Stimulated activated naive CD4-positive, alpha-beta T cell (primary cell): Measurements from ENCODE around the gene RFPL2.
"Not testable (repeated sequence)": the region's sequence is repeated elsewhere in the genome, so short reads cannot be mapped to it uniquely, and the experiment has no call there.

Experiments
- DNase-seq, 6 experiments: peaks; one replicate each; lab custom pipeline; 2025; lab: John Stamatoyannopoulos, UW

RFPL2 gene

DNA sequence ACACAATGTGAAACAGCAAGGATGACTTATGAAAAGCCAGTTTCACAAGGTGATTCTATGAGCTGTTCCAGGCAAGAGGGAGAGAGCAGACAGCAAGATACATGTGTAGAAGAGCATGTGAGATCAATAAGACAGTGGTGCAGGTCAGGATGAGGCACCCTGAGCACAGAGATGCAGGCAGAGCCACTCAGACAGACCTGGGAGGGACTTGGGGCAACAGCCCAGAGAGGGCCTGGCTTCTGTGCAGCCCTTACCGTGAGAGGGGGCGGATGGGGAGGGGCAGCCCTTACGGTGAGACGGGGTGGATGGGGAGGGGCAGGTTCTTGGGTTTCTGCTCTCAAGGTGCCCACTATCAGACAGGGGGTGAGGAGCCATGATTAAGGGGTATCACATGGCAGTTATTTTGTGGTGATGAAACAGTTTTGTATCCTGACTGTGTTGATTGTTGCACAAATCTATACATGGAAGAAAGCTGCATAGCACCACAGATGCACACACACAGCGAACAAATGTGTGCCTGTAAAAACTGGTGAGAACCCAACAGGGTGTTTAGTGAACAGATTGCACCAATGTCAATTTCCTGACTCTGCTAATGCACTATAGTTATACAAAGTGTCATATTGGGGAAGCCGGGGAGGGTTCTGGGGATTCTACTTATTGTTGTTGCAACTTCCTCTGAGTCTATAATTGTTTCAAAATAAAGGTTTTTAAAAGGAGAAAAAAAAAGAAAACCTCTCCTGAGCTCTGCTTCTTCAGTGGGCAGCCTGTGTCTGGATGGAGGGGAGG, 40.6 kb downstream of the RFPL2 start:
- DNase-seq: no peak

DNA sequence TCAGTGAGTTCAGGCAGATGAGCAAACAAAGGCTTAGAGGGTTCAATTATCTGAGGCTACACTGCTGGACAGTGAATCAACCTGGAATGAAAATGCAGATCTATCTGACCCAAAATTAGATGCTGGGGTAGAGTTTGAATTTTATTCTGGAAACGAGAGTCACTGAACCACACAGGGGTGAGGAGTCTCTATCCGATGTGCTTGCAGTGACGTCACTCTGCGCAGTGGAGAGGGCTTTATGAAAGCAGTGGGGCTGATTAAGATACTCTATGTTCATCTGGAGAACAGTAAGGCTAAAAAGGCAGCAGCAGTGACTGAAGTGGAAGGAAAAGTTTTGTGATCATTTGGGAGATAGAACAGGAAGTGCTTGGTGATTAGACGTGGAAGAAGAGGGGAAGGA, 44.5 kb downstream of the RFPL2 start:
- not testable (repeated sequence) for DNase-seq

DNA sequence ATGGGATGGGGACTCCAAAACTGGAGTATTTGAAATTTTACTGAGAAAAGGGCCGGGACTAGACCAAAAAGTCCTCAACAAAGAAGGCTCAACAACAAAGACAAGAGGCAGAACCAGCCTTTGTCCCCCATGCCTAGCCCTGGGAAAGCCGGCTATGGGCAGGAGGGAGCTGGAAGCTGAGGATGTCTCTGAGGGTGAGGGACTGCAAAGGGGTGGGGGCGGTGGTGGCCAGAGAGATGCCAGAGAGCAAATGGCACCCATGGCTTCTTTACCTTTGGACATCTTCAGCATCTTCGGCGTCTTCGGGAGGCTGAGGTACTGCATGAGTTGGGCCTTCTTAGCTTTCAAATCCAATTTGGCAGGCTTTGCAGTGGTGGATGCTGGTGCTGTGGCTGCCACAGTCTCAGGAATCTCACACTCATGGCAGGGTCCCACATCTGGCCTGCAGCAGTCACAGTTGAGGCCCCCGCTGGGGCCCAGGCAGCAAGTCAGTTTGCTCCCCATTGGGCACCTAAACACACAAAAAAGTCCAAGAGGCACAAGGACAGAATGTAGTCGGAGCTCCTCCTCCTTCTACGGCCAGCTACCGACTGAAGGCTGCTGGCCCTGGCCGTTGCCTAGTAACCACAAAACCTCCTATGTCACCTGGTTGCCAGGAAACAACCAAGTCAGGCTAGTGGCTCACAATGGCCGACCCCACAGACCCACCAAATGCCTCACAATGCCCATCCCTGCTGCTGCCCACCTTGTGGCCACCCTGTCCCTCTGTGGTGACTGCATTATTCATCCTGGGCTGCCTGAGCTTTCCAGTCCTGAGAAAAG, 46.0 kb downstream of the RFPL2 start, which contains the start of gene C22orf42:
Gene C22orf42 (minus strand): TSS at position 592 of the 822 bp plus-strand sequence. CDS start 88 bp downstream, at position 504.
- DNase-seq: no peak

DNA sequence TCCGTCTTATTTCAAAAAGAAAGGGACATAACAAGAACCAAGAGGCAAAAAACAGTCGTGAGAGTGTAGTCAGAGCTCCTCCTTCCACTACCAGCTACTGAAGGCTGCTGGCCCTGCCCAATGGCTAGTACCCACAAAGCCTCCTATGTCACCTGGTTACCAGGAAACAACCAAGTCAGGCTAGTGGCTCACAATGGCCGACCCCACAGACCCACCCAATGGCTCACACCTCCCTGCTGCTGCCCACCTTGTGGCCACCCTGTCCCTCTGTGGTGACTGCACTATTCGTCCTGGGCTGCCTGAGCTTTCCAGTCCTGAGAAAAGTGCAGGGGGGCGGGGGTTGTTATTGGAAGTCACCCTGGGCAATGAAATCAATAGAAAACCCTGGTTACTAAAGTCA, 47.2 kb downstream of the RFPL2 start:
- not testable (repeated sequence) for DNase-seq

DNA sequence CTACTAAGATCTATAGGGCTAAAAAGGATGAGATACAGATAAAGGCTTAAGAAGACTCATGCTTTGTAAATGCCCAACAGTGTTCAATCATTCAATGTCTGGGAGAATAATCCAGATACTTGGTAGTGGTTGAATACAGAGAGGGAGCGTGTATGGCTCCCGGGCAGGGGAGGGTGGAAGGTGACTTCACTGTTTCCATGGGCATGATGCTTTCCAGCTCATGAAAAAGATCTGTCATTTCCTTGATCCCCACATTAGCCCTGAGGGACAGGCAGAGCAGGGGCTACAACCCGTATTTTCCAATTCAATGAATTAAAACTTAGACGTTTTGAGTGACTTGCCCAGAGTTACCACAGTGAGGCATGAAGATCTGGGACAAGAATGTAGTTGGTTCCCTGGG, 50.1 kb downstream of the RFPL2 start:
- DNase-seq: not testable (repeated sequence)

DNA sequence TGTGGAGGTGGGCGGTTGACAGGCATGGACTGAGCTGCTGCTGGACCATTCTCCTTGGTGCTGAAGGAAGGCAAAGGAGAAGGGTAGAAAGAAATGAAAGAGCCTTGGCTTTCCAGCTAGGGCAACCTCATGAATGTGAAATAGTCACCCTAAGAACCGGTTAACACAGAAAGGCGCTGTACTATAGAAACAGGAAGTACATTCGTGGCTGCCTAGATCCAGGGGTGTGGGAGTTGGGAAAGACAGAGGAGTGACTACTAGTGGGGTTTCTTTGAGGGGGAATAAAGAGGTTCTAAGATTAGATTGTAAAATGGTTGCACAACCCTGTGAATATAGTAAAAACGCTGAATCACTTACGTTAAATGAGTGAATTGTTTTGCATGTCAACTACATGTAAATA, 53.2 kb downstream of the RFPL2 start:
- DNase-seq: not testable (repeated sequence)

DNA sequence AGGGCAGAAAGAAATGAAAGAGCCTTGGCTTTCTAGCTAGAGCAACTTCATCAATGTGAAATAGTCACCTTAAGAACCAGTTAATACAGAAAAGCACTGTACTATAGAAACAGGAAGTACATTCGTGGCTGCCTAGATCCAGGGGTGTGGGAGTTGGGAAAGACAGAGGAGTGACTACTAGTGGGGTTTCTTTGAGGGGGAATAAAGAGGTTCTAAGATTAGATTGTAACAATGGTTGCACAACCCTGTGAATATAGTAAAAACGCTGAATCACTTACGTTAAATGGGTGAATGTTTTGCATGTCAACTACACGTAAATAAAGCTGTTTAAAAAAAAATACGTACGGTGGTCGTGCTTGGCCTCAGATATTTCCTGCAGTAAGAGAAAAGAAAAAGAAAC, 54.2 kb downstream of the RFPL2 start:
- DNase-seq: not testable (repeated sequence)

DNA sequence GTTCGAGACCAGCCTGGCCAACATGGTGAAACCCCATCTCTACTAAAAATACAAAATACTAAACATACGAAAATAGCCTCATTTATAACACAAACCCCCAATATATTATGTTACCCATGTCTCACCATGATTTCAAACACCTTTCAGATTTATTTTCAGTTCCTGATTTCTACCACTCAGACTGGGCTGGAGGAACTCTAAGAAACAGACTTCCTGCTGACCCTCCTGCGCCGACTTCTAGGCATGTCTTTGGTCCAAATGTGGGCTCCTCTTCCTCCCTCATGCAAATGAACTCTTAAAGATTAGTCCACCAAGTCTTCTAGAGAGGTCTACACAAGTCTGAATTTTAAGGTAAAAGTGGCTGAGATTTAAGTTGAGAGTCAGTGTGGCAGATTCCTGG, 56.5 kb downstream of the RFPL2 start:
- DNase-seq: not testable (repeated sequence)

DNA sequence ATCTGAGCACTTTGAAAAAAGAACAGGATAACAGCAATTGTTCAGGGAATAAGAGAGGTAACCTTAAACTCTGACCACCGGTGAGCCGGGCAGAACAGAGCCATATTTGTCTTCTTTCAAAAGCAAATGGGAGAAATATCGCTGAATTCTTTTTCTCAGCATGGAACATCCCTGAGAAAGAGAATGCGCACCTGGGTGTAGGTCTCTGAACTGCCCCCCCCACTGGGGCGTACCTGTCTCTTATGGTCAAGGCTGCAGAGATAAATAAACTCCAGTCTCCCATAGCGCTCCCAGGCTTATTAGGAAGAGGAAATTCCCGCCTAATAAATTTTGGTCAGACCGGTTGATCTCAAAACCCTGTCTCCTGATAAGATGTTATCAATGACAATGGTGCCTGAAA, 57.7 kb downstream of the RFPL2 start:
- DNase-seq: not testable (repeated sequence)

DNA sequence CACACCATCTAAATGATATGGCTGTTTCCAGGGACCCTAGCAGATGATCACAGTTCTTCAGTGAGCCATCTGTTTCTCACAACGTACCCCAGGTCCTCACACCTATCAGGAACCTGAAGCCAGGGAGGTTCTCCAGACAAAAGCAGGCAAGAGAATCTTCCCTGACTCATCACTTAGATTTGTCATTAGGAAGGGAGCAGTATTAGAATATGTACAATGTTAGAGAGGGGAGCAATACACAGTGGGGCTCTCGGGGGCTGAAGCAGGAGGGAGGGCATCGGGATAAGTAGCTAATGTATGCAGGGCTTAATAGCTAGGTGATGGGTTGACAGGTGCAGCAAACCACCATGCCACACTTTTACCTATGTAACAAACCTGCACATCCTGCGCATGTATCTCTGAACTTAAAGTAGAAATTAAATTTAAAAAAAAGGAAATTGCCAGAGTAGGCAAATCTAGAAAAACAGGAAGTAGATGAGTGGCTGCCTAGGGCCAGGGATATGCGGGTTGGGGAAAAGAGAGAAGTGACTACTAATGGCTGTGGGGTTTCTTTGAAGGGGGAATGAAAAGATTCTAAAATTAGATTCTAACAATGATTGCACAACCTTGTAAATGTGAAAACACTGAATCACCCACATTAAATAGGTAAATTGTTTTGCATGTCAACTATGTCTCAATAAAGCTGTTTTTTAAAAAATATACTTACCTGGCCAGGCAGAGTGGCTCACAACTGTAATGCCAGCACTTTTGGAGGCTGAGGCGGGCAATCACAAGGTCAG, 60.2 kb downstream of the RFPL2 start:
- peak in 3 of 6 experiments; percentile 12 to 35 (median 35) for DNase-seq

DNA sequence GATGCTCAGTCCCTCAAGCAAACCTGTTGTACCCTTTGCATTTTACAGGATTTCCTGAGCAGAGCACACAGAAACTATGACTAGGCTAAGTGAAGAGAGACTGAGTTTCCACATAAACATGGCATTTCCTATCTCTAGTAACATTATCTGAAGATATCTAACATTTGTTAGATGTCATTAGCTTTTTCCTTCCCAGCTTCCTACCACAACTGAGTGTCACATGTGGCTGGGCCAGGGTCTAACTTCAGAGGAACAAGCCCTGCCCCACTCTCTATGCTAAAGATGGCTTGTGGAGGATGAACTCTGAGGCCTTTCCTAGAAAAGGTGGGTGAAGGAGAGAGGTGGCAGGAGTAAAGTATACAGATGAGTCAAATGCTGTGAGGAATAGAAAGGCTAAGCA, 62.3 kb downstream of the RFPL2 start:
- DNase-seq: no peak

DNA sequence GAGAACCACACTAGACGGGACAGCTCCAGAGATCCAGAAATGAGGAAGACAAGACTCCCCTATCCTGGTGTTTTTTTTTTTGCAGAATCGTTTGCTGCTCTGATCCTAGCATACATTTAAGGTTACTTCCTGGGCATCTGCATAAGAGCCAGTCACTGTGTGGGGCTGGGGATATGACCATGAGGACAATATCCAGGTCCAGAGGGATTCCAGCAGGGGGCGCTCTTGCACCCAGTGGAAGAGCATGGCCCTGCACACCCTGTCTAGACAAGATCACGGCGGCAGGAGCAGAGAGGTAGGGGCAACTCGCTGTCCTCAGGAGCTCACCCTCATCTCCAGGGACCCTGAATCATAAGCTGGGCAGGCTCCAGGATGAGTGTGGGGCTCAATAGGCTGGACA, 64.2 kb downstream of the RFPL2 start:
- peak in 1 of 6 experiments; percentile 18 for DNase-seq
